ENCODE data around the gene BTNL3.

Gene BTNL3

DNA sequence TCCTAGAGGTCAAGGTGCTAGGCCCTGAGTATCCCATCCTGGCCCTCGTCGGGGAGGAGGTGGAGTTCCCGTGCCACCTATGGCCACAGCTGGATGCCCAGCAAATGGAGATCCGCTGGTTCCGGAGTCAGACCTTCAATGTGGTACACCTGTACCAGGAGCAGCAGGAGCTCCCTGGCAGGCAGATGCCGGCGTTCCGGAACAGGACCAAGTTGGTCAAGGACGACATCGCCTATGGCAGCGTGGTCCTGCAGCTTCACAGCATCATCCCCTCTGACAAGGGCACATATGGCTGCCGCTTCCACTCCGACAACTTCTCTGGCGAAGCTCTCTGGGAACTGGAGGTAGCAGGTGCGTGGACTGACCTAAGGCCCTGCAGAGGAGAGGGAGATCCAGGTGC is 59.3 kb downstream of the BTNL3 start:
- DNase-seq (ENCODE audit: low spot score) = no peak

DNA sequence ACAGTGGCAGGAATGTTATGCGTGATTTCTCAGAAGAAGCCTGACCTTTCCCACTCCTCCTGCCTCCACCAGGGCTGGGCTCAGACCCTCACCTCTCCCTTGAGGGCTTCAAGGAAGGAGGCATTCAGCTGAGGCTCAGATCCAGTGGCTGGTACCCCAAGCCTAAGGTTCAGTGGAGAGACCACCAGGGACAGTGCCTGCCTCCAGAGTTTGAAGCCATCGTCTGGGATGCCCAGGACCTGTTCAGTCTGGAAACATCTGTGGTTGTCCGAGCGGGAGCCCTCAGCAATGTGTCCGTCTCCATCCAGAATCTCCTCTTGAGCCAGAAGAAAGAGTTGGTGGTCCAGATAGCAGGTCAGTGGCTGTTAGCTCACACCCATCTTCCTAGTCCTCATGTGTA is 61.4 kb downstream of the BTNL3 start:
- no peak for DNase-seq (ENCODE audit: low spot score)

DNA sequence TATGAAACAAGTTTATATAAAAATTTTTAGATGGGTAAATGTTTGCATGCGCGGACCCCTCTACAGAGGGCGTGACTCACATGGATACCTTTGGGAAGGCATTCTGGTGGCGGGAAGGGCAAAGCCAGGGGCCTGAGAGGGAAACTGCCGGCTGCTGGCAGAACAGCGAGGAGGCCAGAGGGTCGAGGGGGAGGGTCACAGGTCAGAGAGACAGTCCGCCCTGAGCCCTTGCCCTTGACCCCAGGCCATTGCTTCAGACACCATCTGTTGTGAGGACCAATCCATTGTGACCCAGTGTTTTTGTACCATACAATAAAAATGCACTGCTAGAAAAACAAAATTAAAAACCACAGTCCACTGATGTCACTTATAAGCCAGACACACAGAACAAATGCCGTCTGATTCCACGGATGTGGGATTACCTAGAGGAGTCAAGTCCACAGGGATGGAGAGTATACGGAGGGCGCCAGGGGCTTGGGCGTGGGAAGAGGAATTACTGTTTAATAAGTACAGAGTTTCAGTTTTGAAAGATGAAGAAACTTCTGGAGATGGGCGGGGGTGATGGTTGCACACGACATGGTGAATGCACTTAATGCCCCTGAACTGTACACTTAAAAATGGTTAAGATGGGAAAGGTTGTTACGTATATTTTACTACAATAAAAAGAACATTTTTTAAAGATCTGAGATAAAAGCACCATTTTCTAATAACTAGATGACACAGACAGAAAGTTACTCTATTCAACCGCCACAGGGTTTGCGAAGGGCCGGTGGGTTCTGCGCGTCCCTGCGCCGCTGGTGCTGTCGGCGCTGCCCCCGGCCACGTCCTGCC is 63.4 kb downstream of the BTNL3 start:
- DNase-seq (ENCODE audit: low spot score) = no peak

DNA sequence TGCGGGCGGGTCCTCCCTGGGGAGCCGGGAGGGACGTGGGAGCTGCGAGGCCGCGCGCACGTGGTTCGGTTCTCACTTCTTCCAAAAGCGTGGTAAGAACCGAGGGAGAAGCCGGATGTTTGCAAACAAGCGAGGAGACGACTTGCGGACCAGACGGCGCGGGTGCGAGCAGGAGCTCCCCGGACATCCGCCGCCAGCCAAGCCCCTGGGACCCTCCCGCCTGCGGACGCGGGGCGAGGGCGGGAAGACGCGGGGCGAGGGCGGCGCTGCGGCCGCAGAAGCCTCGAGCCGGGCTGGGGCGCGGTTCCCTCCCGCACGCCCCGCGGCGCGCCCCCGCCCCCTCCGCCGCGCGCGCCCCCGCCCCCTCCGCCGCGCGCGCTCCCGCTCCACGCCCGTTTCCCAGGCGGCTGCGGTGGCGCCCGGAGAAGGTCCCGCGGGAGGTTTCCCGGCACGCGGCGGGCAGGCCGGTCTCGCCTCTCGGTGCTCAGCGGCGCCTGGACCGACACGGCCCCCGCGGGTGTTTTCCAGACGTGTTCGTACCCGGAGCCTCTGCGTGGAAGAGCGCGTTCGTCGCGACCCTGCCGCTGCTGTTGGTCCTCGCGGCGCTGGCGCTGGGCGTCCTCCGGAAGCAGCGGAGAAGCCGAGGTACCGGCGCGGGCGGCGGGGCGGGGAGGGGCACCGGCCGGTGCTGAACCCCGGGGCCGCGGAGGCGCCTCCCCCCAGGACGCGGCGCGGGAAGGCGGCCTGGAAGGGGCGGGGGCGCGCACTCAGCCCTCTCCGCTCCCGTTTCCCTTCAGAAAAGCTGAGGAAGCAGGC is 64.2 kb downstream of the BTNL3 start:
- no peak for DNase-seq (ENCODE audit: low spot score)

DNA sequence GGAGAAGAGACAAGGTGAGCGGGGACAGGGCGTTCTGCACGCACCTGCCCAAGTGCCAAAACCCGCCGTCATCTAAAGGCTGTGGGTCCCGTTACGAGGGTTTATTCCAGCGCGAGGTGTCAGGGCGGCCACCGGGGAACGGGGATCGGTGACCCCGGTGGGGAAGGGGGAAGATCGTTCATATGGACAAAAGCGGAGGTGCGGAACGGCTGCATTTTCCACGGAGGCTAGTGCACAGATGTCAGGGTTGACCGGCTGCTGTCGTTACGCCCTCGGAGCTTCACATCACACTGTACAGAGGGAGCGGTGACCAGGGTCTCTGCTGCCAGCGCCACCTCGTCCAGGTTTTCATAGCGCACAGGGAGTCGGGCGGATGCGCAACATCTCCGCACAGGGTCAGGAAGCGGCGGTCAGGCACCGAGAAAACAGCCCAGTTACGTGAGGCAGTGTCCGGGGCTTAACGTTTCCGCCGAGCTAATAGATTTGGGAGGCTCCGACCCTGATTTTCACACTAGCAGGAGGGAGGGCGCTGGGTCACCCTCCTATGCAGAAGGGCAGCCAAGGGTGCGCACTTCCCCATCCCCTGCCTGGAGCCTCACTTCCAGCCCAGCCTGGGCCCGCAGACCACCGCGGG is 65.0 kb downstream of the BTNL3 start:
- DNase-seq (ENCODE audit: low spot score) = no peak

DNA sequence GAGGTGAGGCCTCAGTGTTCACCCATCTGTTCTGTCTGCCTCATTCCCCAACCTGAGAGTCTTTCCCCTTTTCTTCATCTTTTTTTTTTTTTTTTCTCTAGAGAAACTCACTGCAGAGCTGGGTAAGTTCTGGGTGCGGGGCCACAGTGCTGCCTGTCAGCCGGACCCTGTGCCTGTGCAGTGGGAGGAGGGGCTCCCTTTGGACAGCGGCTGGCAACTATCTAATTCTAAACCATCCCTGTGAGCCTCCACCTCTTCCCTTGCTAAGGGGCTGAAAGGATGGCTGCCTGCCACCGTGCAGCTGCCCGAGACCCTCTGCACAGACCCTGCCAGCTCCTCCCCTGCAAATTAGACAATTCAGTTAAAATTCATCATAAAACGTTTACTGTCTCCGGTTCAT is 65.5 kb downstream of the BTNL3 start:
- DNase-seq (ENCODE audit: low spot score) = no peak

DNA sequence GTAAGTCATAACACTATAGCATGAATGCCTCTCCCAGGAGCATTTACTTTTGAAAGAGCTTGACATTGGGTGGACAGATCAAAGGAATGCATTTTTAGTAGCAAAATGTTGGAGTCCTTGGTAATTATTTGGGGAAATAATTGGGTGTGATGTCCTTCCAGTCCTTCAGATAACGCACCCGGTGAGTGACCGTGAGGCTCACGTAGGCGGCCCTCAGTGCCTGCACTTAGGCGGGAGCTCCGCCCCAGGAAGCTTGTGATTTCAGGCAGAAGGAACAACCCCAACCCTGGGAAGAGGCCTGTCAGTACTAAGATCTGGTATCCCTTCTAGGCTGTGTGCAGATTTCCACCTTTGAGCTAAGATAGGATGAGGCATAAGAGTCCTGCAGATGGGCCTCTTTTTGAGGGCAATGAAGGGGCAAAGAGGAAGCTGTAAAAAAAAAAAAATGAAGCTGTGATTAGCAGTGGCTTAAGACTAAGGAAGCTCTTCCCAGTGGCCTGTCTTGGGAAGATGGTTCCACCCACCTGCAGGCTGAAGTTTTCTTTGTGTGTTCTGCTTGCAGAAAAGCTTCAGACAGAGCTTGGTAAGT is 66.3 kb downstream of the BTNL3 start:
- no peak for DNase-seq (ENCODE audit: low spot score)

All from kidney tubule cell (primary cell).